GM19324 (cell line): ENCODE data around the gene RBM4.

Experiments used
- ATAC-seq: cut with Tn5 transposase; IDR thresholded peaks from one replicate; pipeline ENCODE4 v1.9.1; 2021; ENCODE audit warnings: mild to moderate bottlenecking, moderate library complexity; ENCODE audit not compliant: unreplicated experiment, low FRiP score

The RBM4 gene

GRCh38 chr11:66687831-66688281 lies 49.4 kb downstream of the RBM4 start:
- ATAC-seq, result no peak

- no peak for ATAC-seq
These were observed 50.3 kb downstream of the RBM4 start for GRCh38 chr11:66688561-66689534.

DNA sequence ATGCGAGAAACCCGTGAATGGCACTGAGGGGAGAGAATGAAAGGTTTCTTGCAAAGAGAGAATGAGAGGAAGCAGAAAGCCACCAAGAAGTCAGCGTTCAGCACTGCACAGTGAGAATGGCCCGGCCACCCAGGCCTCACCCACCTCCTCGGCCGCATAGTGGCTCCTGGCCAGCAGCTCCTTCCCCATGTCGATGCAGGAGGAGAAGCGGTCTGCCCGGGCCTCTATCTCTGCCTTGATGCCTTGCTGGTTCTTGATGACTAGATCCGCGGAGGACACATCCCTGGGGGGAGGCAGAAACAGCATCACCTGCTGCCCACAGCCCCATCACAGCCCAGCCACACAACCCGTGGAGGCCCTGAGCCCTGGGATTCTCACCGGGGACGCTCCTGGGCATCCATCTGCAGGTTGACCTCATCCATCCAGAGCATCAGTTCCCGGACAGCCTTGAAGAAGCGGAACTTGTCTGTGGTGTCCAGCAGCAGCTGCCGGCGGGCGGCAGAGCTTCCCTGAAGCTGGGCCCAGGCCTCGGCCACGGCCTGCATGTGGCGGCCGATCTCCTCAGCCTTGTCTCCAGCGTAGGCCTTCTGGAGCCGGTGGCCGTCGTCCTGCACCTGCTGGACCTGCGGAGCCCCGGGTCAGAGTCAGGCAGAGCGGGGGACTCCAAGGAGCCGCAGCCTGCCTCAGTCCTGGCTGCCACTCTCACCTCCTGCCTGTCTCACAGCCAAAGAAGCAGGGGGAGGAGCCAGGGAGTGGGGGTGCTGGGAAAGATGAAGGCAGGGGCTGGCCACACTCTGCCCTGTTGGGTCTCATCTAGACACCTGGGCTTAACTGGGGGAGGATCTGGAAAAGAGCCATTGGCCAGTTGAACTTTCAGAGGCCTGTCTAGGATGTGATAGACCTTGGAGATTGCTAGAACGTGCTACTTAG lies 51.4 kb downstream of the RBM4 start:
- ATAC-seq, result no peak

DNA sequence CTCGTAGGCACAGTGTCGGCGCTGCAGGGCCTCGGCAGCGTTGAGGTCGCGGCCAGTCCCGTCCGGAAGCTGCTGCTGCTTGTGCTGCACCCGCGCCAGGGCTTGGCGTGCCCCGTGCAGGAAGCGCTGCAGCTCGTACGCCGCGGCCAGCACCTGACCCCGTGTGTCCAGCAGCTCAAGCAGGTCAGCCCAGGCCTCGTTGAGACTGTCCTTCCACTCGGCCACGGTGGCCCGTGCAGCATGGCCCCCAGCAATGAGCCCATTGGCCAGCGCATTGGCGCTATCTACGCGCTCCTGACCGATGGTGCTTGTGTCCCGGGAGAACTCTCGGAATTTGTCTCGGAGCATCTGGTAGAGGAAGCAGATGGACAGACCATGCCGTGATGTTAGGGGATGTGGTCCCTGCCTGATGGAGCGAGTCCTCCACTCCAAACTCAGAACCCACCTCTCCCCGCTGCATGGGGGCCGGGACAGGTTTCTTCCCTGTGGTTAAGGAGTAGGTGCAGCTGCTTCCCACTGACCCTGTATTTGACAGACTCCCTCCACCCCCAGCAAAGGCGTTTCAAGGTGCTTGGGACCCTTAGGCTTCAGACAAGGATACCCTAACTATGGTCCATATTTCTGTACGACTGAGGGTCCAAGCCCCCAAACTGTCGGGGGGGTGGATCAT lies 52.9 kb downstream of the RBM4 start:
- no peak for ATAC-seq

- ATAC-seq, result no peak
These were observed 53.9 kb downstream of the RBM4 start for GRCh38 chr11:66692446-66692845.

GRCh38 chr11:66692871-66693331 lies 54.4 kb downstream of the RBM4 start:
- no peak for ATAC-seq

DNA sequence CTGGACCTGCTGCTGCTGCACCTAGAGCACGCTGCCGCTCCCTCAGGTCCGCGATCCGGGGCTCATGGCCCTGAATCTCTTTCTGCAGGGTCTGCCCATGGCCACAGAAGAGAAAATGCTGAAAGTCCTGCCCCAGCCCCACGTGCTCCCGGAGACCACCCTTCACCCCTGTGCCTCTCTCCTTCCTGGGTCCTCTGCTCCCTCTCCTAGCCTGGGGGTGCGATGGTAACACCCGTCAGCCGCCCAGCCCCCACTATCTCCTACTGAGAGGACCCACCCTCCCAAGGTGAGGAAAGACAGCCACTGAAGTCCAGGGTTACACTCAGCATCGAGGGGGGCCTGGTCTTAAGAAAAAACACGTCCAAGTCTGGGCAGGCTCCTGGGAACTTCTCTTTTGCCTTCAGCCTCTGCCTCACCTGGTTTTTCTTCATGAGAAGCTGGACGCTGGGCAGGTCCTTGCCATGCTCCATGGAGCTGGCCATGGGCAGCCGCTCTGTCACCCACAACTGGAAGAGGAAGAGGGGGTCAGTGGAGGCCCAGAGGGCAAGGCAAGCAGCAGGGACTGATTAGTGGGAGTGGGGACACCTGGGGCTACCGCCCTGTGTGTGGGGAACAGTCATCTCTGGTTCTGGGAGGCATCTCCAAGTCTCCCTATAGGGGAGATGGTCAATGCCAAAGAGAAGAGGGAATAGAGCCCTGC lies 55.0 kb downstream of the RBM4 start:
- no peak for ATAC-seq

DNA sequence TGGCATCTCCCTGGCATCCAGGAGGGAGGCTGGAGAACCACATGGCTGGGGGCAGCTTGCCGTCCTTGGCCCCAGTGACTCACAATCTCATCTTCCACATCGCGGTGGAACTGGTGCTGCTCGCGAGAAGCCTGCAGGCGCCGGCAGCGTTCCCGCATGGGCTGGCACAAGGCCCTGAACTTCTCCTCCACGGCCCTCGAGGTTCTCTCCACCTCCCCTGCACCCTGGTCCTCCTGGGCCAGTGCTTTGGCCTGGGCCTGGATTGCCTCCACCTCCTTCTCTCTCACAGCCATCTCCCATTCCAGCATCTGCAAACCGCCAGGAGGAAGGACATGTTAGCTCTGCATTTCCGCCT lies 55.5 kb downstream of the RBM4 start:
- no peak for ATAC-seq

DNA sequence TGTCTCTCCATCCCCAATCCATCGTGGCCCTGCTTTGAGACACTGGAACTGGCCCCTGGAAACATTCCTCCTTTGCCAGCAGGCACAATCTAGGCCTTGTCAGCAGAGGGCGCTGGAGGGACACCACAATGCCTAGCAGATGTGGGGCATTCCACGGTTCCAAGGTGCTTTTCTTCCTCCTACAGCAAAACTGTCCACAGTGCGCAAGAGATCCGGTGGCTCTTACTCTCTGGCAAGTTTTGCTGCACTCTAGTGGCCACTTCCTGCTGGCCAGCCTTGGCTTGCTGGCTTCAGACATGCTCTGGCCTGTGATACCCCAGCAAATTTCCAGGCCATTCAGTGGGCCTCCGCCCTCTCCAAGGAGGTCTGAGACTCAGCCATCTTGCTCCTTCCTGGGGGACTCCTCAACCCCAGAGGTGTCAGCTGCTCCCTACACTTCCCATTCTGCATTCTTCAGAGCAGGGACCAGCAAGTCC lies 56.3 kb downstream of the RBM4 start:
- ATAC-seq, result no peak
